HCEC 1CT (cell line): ENCODE results near the gene ZSCAN10.
"Not testable (repeated sequence)": the region's sequence is repeated elsewhere in the genome, so short reads cannot be mapped to it uniquely, and the experiment has no call there.

ENCODE experiments used
- DNase-seq: peaks from one replicate; pipeline ENCODE4 v3.0.0-alpha.2; 2017

ZSCAN10 gene

DNA sequence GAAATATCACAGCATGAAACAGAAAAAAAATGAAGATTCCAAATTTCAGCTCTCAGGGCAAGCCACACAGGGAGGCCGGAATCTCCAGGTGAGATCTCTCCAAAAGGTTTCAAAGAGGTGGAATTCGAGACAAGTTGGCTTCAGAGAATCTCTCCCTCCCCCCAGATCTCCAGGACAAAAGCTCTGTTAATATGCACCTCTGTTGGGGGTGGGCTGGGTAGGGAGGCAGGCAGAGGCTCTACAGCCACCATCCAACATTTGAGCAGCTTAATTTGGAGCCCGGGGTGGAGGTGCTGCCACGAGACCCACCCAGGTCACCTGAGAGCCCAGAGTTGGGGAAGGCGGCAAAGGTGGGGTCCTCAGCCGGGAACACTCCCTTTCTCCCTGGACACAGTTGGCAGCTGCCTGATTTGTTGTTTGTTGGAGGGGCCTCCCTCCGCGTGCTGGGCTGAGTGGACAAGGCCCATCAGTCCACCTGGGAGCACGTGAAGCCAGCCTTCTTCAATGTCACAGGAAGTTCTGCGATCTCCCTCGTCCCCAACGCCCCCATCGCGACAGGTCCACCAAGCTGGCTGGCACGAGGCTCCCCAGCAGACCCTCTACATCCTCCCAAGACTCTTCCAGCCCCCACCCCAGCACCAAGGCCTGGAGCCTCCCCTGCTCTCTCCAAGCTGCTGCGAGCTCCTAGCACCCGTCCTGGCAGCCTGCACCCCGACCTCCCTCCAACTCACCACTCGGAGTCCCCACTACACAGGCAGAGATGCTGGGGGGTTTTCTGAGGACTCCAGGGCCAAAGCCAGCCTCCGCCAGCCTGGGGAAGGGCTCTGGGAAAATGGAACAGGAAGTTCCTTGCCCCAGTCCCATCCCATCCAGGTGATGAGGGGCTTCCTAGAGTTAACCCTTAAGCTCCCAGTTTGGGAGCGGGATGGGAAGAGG is at the start of gene ZSCAN10:
ZSCAN10 (minus strand) TSS at position 836 of the 936 bp plus-strand sequence. CDS start 6,357 bp downstream, outside the sequence.
- no peak for DNase-seq

- DNase-seq, result no peak
These were observed 49.4 kb upstream of the ZSCAN10 start for GRCh38 chr16:3148256-3149192.

- DNase-seq, result no peak
These were observed 48.6 kb upstream of the ZSCAN10 start for GRCh38 chr16:3147757-3148104.

GRCh38 chr16:3147046-3147756 is 48.1 kb upstream of the ZSCAN10 start:
- no peak for DNase-seq

DNA sequence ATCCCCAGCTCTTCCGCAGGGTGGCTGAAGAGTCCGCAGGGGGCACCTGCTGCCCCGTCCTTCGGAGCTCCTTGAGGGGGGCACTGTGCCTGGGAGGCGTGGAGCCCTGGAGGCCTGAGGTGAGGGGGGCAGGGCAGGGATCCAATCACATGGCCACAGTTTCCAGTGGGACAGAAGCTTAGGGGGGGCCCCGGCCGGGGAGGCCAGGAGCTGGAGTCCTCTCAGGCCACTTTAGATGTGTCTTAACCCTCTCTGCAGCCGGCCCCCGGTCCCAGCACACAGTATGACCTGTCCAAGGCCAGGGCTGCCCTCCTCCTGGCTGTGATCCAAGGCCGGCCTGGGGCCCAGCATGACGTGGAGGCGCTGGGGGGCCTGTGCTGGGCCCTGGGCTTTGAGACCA is 46.6 kb upstream of the ZSCAN10 start:
- DNase-seq, result no peak

GRCh38 chr16:3145151-3145550 is 46.1 kb upstream of the ZSCAN10 start:
- DNase-seq, result no peak

DNA sequence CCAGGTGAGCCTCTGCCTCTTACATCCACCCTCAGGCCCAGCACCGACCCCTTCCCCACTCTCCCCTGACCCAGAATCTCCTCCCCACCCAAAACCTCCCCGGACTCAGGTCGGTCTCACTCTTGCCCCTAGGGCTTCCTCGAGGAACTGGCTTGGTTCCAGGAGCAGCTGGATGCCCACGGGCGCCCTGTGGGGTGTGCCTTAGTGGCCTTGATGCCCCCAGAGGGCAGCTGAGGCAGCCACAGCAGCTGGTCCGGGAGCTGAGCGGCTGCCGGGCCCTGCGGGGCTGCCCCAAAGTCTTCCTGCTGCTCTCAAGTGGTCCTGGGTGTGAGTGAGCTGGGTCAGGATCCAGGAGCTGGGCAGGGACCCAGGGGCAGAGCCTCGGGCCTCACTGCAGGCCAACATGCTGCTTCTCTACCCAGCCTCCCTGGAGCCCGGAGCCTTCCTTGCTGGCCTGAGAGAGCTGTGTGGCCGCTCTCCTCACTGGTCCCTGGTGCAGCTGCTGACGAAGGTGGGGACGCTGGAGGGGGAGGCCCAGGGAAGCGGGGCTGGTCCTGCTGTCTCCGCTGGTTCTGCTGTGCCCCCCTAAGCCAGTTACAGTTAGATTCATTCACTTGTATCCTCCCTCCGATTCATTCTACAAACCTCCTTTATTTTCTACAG is 45.4 kb upstream of the ZSCAN10 start:
- no peak for DNase-seq

GRCh38 chr16:3143598-3144320 is 44.7 kb upstream of the ZSCAN10 start:
- no peak for DNase-seq

GRCh38 chr16:3143189-3143588 is 44.1 kb upstream of the ZSCAN10 start:
- DNase-seq, result no peak

DNA sequence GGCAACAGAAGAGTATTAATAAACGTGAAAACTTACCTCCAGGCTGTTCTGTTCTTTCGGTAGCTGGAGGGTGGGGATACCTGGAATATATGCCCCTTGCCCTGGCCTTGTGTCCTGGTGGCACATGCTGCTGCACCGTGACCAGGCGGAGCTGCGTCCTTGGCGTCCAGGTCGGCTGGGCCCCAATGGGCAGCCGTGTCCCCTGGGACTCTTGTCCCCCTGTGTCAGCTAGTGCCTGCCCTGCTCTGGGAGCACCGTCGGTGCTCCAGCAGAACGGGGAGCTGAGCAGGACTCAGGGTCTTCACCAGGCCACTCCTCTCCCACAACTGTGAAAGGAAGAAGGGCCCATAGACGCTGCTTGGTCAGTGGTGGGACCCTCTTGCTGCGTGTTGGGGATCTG is 43.7 kb upstream of the ZSCAN10 start:
- DNase-seq, result no peak

GRCh38 chr16:3142327-3142726 is 43.2 kb upstream of the ZSCAN10 start:
- DNase-seq, result no peak

DNA sequence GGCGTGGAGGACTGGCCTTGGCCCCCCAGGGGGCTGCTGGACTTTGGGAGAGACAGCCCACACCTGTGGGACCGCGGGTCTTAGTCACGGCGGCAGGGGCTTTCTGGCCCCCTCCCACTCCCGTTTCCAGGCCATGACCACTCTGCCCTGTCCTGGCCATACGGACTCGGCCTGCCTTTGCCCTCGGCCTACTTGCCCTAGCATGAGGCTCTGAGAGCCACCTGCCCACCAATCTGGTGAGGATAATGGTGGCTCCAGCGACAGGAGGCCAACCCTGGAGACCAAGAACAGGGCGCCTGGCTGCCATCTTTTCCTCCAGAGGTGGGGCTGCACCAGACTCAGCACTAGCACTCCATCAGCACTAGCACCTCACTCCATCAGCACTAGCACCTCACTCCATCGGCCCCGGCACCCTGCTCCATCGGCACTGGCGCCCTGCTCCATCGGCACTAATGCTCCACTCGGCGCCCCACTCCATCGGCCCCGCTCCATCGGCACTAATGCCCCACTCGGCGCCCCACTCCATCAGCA is 42.8 kb upstream of the ZSCAN10 start:
- no peak for DNase-seq

DNA sequence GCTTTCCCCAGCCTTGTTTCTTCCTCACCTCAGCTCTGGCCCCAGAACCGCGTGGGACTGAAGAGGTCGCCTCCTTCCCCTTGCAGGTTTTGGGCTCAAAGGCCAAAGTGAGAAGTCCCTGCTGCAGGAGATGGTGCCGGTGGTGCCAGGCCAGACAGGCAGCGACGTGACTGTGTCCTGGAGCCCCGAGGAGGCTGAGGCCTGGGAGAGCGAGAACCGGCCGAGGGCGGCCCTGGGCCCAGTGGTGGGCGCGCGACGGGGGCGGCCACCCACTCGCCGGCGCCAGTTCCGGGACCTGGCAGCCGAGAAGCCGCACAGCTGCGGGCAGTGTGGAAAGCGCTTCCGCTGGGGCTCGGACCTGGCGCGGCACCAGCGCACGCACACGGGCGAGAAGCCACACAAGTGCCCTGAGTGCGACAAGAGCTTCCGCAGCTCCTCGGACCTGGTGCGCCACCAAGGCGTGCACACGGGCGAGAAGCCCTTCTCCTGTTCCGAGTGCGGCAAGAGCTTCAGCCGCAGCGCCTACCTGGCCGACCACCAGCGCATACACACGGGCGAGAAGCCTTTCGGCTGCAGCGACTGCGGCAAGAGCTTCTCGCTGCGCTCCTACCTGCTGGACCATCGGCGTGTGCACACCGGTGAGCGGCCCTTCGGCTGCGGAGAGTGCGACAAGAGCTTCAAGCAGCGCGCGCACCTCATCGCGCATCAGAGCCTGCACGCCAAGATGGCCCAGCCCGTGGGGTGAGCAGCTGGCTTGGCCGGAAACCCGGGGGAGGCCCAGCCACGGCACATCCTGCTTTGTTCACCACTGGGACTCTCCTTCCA is 41.7 kb upstream of the ZSCAN10 start:
- DNase-seq, result no peak

- not testable (repeated sequence) for DNase-seq
These were observed 40.5 kb upstream of the ZSCAN10 start for GRCh38 chr16:3139561-3139960.

GRCh38 chr16:3138823-3139426 is 39.8 kb upstream of the ZSCAN10 start:
- no peak for DNase-seq

DNA sequence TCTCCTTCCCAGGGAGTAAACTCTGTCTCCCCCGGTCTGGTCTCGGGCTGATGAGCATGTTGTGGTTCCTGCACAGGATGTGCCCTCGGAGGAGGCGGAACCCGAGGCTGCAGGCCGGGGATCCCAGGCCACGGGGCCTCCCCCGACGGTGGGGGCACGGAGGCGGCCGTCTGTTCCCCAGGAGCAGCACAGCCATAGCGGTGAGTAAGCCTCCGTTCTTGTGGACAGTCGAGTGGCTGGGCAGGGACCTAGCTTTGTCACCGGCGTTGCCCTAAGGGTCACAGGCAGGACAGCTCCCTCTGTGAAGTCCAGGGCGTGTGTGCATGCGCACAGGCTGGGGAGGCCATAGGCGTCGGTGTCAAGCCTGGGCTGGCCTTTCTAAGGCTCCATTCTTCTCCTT is 39.2 kb upstream of the ZSCAN10 start:
- DNase-seq, result no peak

DNA sequence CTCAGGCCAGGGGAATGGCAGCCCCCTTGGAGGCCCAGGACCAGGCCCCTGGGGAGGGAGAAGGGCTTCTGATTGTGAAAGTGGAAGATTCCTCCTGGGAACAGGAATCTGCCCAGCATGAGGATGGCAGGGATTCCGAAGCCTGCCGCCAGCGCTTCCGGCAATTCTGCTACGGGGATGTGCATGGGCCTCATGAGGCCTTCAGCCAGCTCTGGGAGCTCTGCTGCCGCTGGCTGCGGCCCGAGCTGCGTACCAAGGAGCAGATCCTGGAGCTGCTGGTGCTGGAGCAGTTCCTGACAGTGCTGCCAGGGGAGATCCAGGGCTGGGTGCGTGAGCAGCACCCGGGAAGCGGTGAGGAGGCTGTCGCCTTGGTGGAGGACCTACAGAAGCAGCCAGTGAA is 38.2 kb upstream of the ZSCAN10 start:
- no peak for DNase-seq

DNA sequence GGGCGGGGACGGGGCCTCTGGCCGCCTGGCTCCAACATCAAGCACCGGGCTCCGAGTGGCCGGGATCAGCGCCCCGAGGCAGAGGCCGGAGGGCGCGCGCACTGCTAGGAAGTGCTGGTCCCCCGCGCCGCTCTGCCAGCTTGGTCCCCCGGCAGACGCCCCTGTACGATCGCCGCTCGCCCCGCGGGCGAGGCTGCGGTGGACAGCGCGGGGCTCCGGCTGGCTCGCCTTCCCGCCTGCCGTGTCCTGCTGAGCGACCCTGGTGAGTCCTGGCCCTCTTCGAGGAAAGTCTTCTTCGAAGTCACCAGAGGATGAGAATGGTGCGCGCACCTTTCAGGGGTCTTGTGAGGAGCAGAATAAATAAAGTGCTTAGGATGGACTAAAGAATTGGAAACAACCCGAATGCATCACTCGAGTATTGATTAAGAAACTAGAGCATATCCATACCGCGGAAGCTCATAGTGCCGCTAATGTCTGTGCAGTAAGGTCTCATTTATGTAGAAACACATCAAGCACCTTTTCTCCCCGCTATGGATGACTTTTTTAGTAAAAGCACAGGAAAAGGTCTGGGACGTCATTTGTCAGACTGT is 36.1 kb upstream of the ZSCAN10 start:
- DNase-seq, result no peak

DNA sequence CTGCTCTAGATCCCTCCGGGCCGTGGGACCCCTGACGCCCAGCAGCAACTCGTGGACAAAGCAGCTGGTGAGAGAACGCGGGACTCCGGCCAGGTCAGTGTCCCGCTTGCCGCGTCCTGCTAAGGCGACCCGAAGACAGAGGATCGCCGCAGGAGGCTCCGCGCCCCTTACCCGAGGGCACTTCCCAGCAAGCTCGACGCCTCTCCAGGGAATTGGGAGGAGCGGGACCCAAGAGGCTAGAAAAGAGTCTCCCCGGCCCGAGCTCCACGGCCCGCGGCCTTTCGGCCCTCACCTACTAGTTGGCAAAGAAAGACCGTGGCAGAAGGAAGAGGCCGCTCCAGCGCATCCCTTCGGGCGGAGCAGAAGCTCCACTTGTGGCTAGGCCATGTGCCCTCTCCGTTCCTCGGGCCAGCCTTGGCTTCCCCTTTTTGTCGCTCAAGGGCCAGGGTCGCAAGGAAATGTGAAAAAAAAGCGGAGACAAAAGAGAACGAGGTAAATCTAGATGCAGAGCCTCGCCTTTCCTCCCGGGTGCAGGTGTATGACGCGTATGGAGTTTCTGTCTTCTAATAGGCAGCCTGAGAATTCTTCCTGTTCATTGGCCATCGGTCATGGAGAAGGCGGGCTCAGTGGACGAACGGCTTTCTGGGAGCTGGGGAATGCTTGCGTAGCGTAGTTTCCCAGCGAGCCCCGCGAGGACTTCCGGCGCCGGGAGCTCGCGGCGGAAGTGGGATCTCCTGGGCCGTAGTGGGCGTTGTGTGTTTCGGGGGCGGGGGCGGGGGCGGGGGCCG is 35.4 kb upstream of the ZSCAN10 start, which contains the start of gene ZNF213:
ZNF213 (plus strand) TSS at position 692 of the 788 bp plus-strand sequence. CDS start 2,252 bp downstream, outside the sequence.
- peak; percentile 99 for DNase-seq
